ENCODE measurements around the gene POGLUT3.

- TF ChIP-seq POLR2AphosphoS5 (IDR thresholded peaks at IDR 0.05), result no peak
- no peak for TF ChIP-seq POLR2A (IDR thresholded peaks at IDR 0.05)
- TF ChIP-seq, protein P1, sequence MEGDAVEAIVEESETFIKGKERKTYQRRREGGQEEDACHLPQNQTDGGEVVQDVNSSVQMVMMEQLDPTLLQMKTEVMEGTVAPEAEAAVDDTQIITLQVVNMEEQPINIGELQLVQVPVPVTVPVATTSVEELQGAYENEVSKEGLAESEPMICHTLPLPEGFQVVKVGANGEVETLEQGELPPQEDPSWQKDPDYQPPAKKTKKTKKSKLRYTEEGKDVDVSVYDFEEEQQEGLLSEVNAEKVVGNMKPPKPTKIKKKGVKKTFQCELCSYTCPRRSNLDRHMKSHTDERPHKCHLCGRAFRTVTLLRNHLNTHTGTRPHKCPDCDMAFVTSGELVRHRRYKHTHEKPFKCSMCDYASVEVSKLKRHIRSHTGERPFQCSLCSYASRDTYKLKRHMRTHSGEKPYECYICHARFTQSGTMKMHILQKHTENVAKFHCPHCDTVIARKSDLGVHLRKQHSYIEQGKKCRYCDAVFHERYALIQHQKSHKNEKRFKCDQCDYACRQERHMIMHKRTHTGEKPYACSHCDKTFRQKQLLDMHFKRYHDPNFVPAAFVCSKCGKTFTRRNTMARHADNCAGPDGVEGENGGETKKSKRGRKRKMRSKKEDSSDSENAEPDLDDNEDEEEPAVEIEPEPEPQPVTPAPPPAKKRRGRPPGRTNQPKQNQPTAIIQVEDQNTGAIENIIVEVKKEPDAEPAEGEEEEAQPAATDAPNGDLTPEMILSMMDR (IDR thresholded peaks at IDR 0.05), result no peak
Measured at GRCh38 chr11:108466405-108466804, 31.8 kb downstream of the POGLUT3 start.
